ENCODE data around the gene ROBO1.
"Not testable (repeated sequence)": the region's sequence is repeated elsewhere in the genome, so short reads cannot be mapped to it uniquely, and the experiment has no call there.

The ROBO1 gene

DNA sequence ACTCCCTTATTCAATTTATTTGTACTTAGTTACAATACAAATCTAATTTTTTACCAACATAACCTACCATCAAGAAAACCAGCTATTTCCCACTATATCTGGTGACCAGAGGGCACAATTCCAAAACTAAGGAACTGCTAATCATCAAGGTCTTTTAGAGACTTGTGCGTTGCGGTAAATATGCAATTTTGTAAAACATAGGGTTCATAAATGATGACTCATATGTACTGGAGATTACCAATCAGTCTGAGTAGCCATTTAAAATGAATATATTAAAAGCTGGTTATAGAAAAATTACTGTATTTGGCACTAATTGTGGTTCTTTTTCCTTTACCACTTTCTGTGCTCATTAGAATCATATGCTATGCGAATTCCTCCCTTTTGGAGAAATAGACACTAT is 859.6 kb downstream of the ROBO1 start:
- DNase-seq (ENCODE audit: low read depth): no peak

DNA sequence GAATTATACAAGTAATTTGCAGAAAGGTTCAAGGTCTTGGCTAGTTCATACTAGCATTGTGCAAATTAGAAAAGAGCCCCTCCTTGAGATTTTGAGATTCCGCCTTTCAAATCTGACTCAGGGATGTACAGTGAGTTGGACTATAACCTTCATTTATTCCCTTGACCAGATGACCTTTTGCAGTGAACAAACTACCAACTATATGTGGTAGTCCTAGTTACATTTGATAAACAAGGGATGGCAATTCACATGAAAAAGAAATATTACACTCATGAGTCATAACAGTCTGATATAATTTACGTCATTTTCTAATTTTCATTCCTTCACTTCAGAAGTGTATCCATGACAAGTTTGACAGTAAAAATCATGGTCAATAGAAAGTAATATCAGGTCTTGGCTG is 860.4 kb downstream of the ROBO1 start:
- DNase-seq (ENCODE audit: low read depth): no peak

DNA sequence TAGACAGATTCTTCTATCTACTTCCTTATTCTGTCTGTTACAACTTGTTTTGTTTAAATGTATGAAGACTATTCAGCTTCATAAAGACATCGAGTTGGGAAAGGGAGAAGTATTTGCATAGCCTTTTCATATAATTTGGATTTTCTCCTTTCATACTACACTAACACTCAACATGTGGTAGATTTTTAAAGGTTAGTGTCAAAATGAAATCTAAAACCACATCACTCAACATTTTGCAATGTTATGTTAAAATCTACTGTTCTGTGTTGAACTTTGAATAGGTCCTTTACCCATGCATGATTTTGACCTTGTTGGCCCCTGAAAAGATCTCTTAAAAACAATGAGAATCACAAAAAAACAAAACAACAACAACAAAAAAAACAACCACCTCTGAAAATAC is 860.9 kb downstream of the ROBO1 start:
- no peak for DNase-seq (ENCODE audit: low read depth)

GRCh38 chr3:78906245-78906644 is 861.6 kb downstream of the ROBO1 start:
- no peak for DNase-seq (ENCODE audit: low read depth)

DNA sequence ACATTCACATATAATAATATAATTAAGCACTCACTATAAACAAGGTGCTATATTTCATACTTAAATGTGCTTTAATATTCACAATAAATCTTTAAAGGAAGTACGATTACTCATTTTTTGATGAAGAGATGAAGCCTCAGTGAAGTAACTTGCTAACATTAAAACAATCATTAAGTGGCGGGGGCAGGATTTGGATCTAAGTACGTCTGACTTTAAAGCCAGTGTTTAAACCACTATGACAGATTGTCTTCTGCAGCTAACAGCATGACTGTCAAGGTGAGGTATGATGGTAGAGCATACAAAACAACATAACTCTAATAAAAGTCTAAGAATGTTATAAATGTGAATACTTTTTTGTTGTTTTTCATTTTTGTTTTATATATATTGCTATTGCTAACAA is 862.1 kb downstream of the ROBO1 start:
- no peak for DNase-seq (ENCODE audit: low read depth)

- DNase-seq (ENCODE audit: low read depth): no peak
Measured at GRCh38 chr3:78901544-78901943, 866.3 kb downstream of the ROBO1 start.

DNA sequence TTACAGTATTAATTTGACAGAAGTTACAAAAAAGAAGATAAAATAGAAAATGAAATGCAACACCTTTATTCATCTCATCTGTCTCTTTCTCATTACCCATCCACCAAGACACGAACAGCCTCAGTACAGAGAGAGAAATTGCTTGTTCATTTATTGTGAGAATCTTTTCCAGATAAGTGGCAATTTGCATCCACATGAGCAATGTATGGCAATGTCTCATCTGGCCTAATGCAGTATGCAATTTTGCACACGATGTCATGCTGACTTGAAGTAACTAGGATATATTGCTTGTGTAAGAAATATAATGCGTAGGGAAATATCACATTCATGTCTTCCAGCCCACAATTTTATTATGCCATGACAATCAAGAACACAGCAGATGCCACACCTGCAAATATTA is 866.9 kb downstream of the ROBO1 start:
- DNase-seq (ENCODE audit: low read depth): no peak

DNA sequence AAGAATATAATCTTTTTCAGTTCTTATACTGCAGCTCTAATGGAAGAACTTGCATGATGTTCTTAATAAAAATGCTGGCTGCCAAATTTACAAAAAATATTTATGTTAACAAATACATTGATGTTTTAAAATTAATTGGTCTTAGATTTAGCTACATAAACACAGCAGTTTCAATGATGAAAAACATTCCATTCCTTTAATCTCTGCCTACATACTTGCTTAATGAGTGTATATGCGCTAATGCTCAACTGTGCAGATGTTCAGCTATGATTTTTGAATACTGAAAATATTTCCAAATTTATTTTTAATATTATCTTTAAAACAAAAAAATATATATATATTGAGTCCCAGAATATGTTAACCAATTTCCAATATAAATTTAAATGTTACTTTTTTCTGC is 867.4 kb downstream of the ROBO1 start:
- DNase-seq (ENCODE audit: low read depth): no peak

GRCh38 chr3:78895528-78895927 is 872.3 kb downstream of the ROBO1 start:
- no peak for DNase-seq (ENCODE audit: low read depth)

- DNase-seq (ENCODE audit: low read depth): no peak
Measured at GRCh38 chr3:78894787-78895186, 873.0 kb downstream of the ROBO1 start.

DNA sequence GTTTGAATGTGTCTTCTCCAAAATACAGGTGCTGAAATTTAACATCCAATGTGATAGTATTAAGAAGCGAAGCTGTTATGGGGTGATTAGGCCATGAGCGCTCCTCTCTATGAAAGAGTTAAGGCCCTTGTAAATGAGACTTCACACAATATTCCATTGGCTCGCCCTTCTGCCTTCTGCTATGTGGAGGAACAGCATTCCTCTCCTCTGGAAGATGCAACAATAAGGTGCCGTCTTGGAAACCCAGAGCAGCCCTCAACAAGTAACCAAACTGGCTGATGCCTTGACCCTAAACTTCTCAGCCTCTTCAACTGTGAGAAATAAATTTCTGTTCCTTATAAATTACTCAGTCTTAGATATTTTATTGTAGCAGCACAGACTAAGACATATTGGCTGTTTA is 874.6 kb downstream of the ROBO1 start:
- DNase-seq (ENCODE audit: low read depth): no peak

GRCh38 chr3:78889348-78889747 is 878.5 kb downstream of the ROBO1 start:
- DNase-seq (ENCODE audit: low read depth): no peak

- no peak for DNase-seq (ENCODE audit: low read depth)
Measured at GRCh38 chr3:78888635-78889034, 879.2 kb downstream of the ROBO1 start.

DNA sequence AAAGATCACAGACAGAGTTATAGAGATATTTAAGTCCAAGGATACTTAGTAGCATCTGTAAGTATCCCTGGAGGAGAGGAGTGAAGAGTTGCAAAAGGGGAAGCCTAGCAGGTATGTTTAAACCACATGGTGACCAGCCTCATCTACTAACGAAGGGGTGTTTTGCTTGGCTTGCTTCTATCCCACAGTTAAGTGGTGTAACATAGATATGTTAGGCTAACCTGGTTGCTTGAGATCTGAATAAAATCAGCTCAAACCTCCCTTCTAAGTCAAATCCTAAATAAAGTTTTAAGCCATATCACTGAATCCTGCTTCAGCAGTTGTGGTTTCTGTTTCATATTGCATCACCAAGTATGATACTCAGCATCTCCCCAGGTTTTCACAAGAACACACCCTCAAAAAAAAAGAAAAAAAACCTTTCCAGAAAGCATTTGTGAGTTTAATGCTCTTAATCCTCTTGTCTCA is 880.2 kb downstream of the ROBO1 start:
- no peak for DNase-seq (ENCODE audit: low read depth)

- no peak for DNase-seq (ENCODE audit: low read depth)
Measured at GRCh38 chr3:78887029-78887428, 880.8 kb downstream of the ROBO1 start.

DNA sequence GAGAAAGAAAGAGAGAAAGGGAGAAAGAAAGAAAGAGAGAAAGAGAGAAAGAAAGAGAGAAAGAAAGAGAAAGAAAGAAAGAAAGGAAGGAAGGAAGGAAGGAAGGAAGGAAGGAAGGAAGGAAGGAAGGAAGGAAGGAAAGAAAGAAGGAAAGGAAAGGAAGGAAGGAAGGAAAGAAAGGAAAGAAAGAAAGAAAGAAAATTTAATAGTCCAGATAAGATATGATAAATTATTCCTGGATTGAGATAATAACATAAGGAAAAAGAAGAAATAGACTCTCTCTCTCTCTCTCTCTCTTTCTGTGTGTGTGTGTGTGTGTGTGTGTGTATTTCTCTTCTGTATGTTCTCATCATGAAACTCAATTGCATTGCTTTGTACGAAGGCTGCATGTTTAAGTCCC is 883.2 kb downstream of the ROBO1 start:
- not testable (repeated sequence) for DNase-seq (ENCODE audit: low read depth)

DNA sequence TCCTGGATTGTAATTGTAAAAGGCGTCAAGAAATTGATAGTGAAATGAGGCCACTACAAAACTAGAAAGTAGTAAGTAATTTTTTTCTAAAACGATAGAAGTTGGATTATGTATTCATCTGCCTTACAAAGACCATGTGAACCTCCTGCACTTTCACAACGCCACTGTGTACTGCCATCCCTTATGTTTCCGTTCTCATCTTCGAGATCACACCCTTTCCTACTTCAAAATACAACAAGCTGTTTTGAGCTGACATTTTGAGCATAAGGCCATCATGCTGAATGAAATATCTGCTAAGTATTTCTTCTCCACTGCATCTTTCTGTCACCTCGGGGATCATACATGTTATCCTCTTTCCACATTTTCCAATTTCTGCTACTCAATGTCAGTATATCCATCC is 885.5 kb downstream of the ROBO1 start:
- DNase-seq (ENCODE audit: low read depth): no peak

DNA sequence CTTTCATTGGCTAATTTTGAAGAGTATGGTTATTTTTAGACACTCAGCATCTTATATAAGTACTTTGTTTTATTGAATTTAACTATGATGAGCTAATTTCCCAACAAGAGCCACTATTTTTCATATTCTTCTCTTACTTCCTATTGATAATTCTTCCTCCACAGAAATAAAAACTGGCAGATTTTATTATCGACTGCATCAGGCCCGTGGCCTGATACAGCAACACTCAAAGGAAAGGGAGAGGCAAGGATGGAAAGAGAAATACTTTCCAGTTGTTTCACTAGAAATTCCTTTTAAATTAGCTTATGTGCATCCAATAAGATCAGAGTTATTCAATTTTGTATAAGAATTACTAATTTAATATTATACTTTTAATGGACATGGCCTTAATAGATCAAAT is 886.3 kb downstream of the ROBO1 start:
- no peak for DNase-seq (ENCODE audit: low read depth)

DNA sequence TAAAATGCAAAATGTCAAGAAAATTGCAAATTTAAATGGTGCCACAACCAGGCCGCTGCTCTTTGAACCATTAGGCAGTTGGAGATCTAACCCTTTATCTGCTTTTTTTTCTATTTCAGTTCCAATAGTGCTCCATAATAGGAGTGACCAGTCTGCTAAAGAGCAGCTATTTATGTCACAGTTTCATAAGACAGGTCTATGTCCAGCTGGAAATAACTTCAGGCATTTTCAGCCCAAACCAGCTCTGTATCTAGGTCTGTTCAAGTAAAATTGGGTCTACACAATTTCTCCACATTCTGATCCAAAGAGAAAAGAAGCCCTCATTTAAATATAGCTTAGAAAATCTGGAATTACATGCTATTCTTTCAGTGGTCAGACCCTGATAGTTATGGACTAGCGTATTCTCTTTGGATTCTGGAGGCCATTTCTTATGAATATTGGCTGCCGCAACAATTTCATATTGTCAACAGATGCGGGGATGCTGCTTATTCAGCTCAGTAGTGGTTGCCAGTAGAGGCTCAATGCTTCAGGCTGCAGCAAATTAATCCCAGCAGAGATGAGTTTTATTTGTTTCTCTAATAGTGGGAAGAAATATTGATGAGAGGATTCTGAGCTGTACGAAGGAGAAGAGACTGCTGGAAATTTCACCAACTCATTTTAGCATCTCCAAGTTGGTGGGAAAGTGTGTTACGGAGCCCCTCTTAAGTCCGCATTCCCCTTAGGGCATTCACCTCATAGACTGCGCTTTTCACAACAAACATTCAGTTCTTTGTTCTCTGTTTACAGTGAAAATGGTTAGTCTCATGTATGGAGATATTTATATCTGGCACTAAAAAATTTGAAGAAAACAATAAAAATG is 887.0 kb downstream of the ROBO1 start:
- no peak for DNase-seq (ENCODE audit: low read depth)

DNA sequence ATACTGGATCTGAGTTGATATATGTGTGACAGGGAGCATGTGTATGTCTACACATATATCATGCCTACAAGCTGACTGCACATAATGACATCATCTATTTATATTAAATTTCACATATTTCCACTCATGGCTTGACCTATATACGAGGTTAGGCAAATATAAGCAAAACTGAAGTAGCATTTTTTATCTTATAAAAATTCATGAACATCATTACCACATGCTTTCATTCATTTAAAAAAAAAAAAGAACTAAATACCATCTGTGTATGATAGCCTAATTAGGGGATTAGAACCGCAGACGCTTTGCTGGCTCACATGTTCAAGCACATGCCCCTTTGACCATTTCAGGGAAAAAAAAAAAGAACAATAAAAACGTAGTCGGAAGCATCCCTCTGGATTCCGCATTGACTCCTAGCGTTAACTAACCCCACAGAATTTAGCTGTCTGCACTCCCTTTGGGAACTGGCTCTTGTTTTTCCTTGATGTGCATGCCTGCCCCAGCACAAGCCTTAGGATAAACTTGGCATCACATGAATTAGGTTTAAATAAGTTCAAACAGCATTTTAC is 888.4 kb downstream of the ROBO1 start:
- DNase-seq (ENCODE audit: low read depth): no peak

- DNase-seq (ENCODE audit: low read depth): no peak
Measured at GRCh38 chr3:78878789-78879188, 889.0 kb downstream of the ROBO1 start.

DNA sequence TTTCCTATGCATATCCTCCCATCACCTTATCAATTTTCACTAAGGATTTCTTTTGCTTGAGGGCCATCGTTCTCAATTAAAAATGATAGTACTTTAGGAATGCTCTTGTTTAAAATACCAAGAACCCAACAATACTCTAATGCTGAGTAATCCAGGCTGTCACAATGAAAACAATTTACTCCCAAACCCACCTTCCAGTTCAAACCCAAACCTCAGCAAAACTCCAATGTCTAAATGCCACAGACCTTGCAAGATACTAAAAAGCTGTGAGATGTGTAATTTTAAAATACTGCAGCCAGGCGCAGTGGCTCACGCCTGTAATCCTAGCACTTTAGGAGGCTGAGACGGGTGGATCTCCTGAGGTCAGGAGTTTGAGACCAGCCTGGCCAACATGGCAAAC is 889.8 kb downstream of the ROBO1 start:
- no peak for DNase-seq (ENCODE audit: low read depth)

- no peak for DNase-seq (ENCODE audit: low read depth)
Measured at GRCh38 chr3:78875851-78876250, 891.9 kb downstream of the ROBO1 start.

- no peak for DNase-seq (ENCODE audit: low read depth)
Measured at GRCh38 chr3:78875436-78875835, 892.4 kb downstream of the ROBO1 start.
